Measurements from ENCODE around the gene LYRM9. TPM values are rescaled to one million over a fixed set of nuclear protein-coding genes. Genes with fewer than 3 reads are reported as not detected.
"Not testable (repeated sequence)": the region's sequence is repeated elsewhere in the genome, so short reads cannot be mapped to it uniquely, and the experiment has no call there.

Gene LYRM9
- total RNA-seq, 2 donors from 2014 or later, result 5.7 to 8.7 TPM

- no peak for DNase-seq
- intact Hi-C loops (cut with DNase I), result no loop called here
- no peak for ATAC-seq
These were observed 40.1 kb downstream of the LYRM9 start for GRCh38 chr17:27853091-27853490.

- intact Hi-C loops (cut with DNase I), result no loop called here
- DNase-seq, result no peak
- no peak for ATAC-seq
These were observed 43.5 kb downstream of the LYRM9 start for GRCh38 chr17:27849474-27850185.

GRCh38 chr17:27848931-27849330, 44.2 kb downstream of the LYRM9 start:
- intact Hi-C loops (cut with DNase I), result no loop called here

GRCh38 chr17:27846808-27847307, 46.3 kb downstream of the LYRM9 start:
- ATAC-seq; intact Hi-C loops (cut with DNase I); DNase-seq: not testable (repeated sequence)

More at GRCh38 chr17:27848931-27849330, 44.2 kb downstream of the LYRM9 start:
- DNase-seq, result no peak
- ATAC-seq, result no peak

- no peak for ATAC-seq
- intact Hi-C loops (cut with DNase I), result no loop called here
- DNase-seq, result no peak
These were observed 47.0 kb downstream of the LYRM9 start for GRCh38 chr17:27846042-27846655.

- intact Hi-C loops (cut with DNase I), result no loop called here
- ATAC-seq, result no peak
- DNase-seq, result no peak
These were observed 47.7 kb downstream of the LYRM9 start for GRCh38 chr17:27845264-27846041.

GRCh38 chr17:27840688-27841087, 52.5 kb downstream of the LYRM9 start:
- intact Hi-C loops (cut with DNase I), result no loop called here
- ATAC-seq, result no peak
- DNase-seq, result no peak

- ATAC-seq, result not testable (repeated sequence)
These were observed 52.8 kb downstream of the LYRM9 start for GRCh38 chr17:27840406-27840678.

GRCh38 chr17:27839571-27840405, 53.4 kb downstream of the LYRM9 start:
- DNase-seq; ATAC-seq; intact Hi-C loops (cut with DNase I): not testable (repeated sequence)

More at GRCh38 chr17:27840406-27840678, 52.8 kb downstream of the LYRM9 start:
- intact Hi-C loops (cut with DNase I); DNase-seq: not testable (repeated sequence)

GRCh38 chr17:27838607-27839006, 54.6 kb downstream of the LYRM9 start:
- intact Hi-C loops (cut with DNase I); ATAC-seq; DNase-seq: not testable (repeated sequence)

- DNase-seq; ATAC-seq; intact Hi-C loops (cut with DNase I): not testable (repeated sequence)
These were observed 55.4 kb downstream of the LYRM9 start for GRCh38 chr17:27837769-27838168.

- ATAC-seq (no peak), DNase-seq (no peak)
- intact Hi-C loops (cut with DNase I), result no loop called here
These were observed 56.5 kb downstream of the LYRM9 start for GRCh38 chr17:27836651-27837050.

- intact Hi-C loops (cut with DNase I), result no loop called here
- ATAC-seq (no peak), DNase-seq (no peak)
These were observed 58.6 kb downstream of the LYRM9 start for GRCh38 chr17:27834571-27834970.

GRCh38 chr17:27832831-27833230, 60.3 kb downstream of the LYRM9 start:
- DNase-seq, result no peak
- intact Hi-C loops (cut with DNase I), result no loop called here
- no peak for ATAC-seq

- intact Hi-C loops (cut with DNase I); ATAC-seq; DNase-seq: not testable (repeated sequence)
These were observed 63.3 kb downstream of the LYRM9 start for GRCh38 chr17:27829888-27830287.

- ATAC-seq; DNase-seq; intact Hi-C loops (cut with DNase I): not testable (repeated sequence)
These were observed 63.9 kb downstream of the LYRM9 start for GRCh38 chr17:27829143-27829711.
